HG02763 (cell line): ENCODE measurements around the gene BZW1.

Source experiments
- ATAC-seq: cut with Tn5 transposase; IDR thresholded peaks from one replicate; pipeline ENCODE4 v1.9.1; 2021; ENCODE audit warnings: mild to moderate bottlenecking, moderate library complexity; ENCODE audit not compliant: unreplicated experiment

The BZW1 gene

GRCh38 chr2:200869014-200869413 is 57.3 kb downstream of the BZW1 start:
- ATAC-seq = no peak

DNA sequence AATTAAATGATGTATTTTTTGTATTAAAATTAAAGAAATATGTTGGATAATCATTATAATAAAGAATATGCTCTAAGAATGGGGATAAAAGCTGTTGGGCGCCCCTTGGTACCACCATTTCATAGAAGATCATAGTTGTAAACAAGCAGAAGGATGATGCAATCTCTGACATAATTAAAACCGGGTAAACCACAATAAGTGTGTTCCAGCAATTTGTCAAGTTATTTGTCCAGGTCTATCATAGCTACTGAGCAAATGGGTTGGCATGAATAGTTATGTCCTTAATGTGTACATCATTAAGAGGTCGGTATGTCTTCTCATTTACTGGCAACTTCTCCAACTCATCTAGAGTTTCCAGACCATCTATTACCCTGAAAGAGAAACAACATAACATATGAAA is 59.4 kb downstream of the BZW1 start:
- no peak for ATAC-seq

DNA sequence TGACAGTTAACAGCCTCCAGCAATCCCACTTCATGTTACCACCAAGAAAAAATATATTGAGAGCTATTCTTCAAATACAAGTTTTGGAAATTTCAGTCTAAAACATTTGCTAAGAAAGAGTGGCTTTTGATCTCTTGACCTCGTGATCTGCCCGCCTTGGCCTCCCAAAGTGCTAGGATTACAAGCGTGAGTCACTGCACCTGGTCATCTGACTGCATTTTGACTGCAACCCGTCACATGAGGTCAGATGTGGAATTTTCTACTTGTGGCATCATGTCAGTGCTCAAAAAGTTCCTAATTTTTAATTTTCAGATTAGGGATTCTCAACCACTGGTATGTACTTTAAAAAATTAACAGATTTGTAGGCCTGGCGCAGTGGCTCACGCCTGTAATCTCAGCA is 61.9 kb downstream of the BZW1 start:
- no peak for ATAC-seq
